Activated T-helper 2 cell treated with anti-CD3 and anti-CD28 coated beads, Interferon-gamma antibody, Interleukin-2, Interleukin-4, amounts not matched to agents 10 μg/mL and 5 μg/mL and 100 μg/mL, durations not matched to agents 14 hours and 24 hours and 36 hours (primary cell): ENCODE data around the gene CABCOCO1. TPM values are rescaled to one million over a fixed set of nuclear protein-coding genes. Genes with fewer than 3 reads are reported as not detected.
"Not testable (repeated sequence)": the region's sequence is repeated elsewhere in the genome, so short reads cannot be mapped to it uniquely, and the experiment has no call there.

Source experiments
- DNase-seq: peaks from one replicate; pipeline ENCODE4 v3.0.0; 2021; ENCODE audit warnings: low spot score
- H3K27ac Mint-ChIP-seq: one replicate; pipeline ENCODE4 v1.8.0; 2021; ENCODE audit warnings: mixed read lengths
- H3K27me3 Mint-ChIP-seq: one replicate; pipeline ENCODE4 v1.8.0; 2021; ENCODE audit warnings: low read depth, mixed read lengths
- H3K36me3 Mint-ChIP-seq: one replicate; pipeline ENCODE4 v1.8.0; 2021; ENCODE audit warnings: low read depth, mixed read lengths
- H3K4me1 Mint-ChIP-seq: one replicate; pipeline ENCODE4 v1.8.0; 2021; ENCODE audit warnings: low read depth, mixed read lengths
- H3K4me3 Mint-ChIP-seq: one replicate; pipeline ENCODE4 v1.8.0; 2021; ENCODE audit warnings: low read depth, mild to moderate bottlenecking, moderate library complexity, mixed read lengths
- H3K9me3 Mint-ChIP-seq: one replicate; pipeline ENCODE4 v1.8.0; 2021; ENCODE audit warnings: mixed read lengths
- intact Hi-C: fragments of 100-400 bp; cut with micrococcal nuclease; formaldehyde crosslinking; loops from one replicate; pipeline ENCODE4 v1.15.1; 2023
- total RNA-seq: library from RNA; stranded (reverse); gene quantifications from 2 replicates; pipeline ENCODE4 v1.2.3, GENCODE V29; 2022

Gene CABCOCO1
- total RNA-seq, 1 donor from 2014 or later, result not detected

DNA sequence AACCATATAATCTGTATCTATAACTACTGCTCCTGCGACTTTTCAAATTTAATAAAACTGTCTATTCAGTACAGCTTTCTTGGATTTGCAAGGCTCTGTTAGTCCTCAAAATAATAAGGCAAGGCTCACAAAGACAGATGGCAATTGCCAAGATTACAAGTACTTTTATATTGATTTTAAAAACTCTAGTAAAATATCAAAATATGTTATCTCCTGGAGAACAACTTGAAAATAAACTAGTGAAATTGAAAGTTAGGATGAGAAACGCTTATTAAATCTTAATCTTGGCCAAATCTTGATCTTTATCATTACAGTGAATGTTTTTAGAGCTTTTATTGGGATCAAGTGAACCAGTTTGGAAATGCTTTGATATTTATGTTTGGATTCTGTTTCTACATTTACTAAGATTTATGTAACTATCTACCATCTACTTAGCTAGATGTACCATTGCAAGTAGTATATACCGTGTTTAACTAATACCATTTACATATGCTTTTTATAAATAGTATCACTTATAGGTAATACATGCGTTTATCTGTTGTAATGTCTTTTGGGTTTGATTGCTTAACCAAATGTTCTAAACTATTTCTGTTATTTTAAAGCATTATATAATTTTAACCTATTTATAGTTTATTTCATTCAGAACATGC, 70.0 kb downstream of the CABCOCO1 start:
- H3K9me3 Mint-ChIP-seq, result peaks cover 3% of the 10 kb centered on the region
- peaks cover 67% of the 10 kb centered on the region for H3K27me3 Mint-ChIP-seq
- no peak overlapping the region for H3K4me3 Mint-ChIP-seq
- peaks cover 3% of the 10 kb centered on the region for H3K4me1 Mint-ChIP-seq
- H3K36me3 Mint-ChIP-seq, result no peaks in the 10 kb centered on the region
- no peak for DNase-seq
- H3K27ac Mint-ChIP-seq, result no peak overlapping the region
- intact Hi-C loops, result loop anchor here (2.0 kb wide), 1 partner anchor 916 kb away; no protein-coding TSS in a partner anchor

DNA sequence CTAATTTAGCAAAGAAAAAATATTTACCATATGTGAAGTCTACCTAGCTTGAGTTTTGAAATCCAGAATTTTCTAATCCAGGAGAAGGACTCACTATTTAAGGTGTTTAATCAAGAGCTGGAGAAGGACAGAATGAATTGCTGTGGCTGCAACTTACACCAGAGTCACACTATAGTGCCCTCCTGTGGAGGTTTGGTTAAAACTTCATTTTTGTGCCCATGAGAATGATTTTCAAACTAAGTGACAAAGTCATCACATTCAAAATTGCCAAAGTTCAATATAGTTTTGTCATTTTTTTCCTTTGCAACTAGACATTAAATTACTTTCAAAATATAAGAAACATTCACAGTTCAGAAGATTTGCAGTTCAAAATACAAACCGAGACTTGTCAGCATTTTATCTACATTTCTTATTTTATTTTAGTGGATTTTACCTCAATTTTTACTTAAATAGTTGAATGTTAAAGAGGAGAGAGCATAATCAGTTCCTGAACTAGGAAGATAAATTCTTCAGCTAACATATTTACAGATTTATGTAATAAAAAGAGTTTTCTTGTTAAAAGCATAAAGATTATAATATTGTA, 70.7 kb downstream of the CABCOCO1 start:
- peaks cover 3% of the 10 kb centered on the region for H3K4me1 Mint-ChIP-seq
- H3K27ac Mint-ChIP-seq, result no peak overlapping the region
- peaks cover 3% of the 10 kb centered on the region for H3K9me3 Mint-ChIP-seq
- no peak for DNase-seq
- H3K27me3 Mint-ChIP-seq, result peaks cover 67% of the 10 kb centered on the region
- no peaks in the 10 kb centered on the region for H3K36me3 Mint-ChIP-seq
- intact Hi-C loops, result loop anchor here (2.0 kb wide), 1 partner anchor 917 kb away; no protein-coding TSS in a partner anchor
- no peak overlapping the region for H3K4me3 Mint-ChIP-seq

DNA sequence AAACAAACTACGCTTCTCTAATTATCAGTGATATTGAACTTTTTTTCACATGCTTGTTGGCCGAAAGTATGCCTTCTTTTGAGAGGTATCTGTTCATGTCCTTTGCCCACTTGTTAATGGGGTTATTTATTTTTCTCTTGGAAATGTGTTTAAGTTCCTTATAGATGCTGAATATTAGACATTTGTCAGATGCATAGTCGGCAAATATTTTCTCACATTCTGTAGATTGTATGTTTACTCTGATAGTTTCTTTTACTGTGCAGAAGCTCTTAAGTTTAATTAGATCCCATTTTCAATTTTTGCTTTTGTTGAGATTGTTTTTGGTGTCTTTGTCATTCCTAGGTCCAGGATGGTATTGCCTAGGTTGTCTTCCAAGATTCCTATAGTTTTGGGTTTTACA, 73.2 kb downstream of the CABCOCO1 start:
- DNase-seq, result no peak
- no peak overlapping the region for H3K27ac Mint-ChIP-seq
- peaks cover 3% of the 10 kb centered on the region for H3K9me3 Mint-ChIP-seq
- H3K4me3 Mint-ChIP-seq, result no peak overlapping the region
- H3K4me1 Mint-ChIP-seq, result peaks cover 3% of the 10 kb centered on the region
- peaks cover 59% of the 10 kb centered on the region for H3K27me3 Mint-ChIP-seq
- intact Hi-C loops, result no loop called here
- H3K36me3 Mint-ChIP-seq, result no peaks in the 10 kb centered on the region

DNA sequence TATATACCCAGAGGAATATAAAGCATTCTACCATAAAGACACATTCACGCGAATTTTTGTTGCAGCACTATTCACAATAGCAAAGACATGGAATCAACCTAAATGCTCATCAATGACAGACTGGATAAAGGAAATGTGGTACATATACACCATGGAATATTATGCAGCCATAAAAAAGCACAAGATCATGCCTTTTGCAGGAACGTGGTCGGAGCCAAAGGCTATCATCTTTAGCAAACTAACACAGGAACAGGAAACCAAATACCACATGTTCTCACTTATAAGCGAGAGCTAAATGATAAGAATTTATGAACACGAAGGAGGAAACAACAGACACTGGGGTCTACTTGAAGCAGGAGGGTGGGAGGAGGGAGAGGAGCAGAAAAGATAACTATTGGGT, 74.7 kb downstream of the CABCOCO1 start:
- DNase-seq, H3K4me3 Mint-ChIP-seq, H3K4me1 Mint-ChIP-seq, H3K36me3 Mint-ChIP-seq, H3K9me3 Mint-ChIP-seq, H3K27ac Mint-ChIP-seq, intact Hi-C loops: not testable (repeated sequence)
- peaks cover 59% of the 10 kb centered on the region for H3K27me3 Mint-ChIP-seq

- no peak for DNase-seq
These were observed 80.1 kb downstream of the CABCOCO1 start for GRCh38 chr10:61742812-61743211.

GRCh38 chr10:61744469-61744868, 81.7 kb downstream of the CABCOCO1 start:
- Mint-ChIP-seq H3K36me3 (peaks cover 4% of the 10 kb centered on the region), H3K9me3 (peaks cover 11% of the 10 kb centered on the region), H3K4me3 (no peak overlapping the region), H3K4me1 (no peaks in the 10 kb centered on the region), H3K27me3 (peaks cover 17% of the 10 kb centered on the region), H3K27ac (no peak overlapping the region)
- intact Hi-C loops, result no loop called here
- no peak for DNase-seq

More at GRCh38 chr10:61742812-61743211, 80.1 kb downstream of the CABCOCO1 start:
- peaks cover 11% of the 10 kb centered on the region for H3K9me3 Mint-ChIP-seq
- peaks cover 4% of the 10 kb centered on the region for H3K36me3 Mint-ChIP-seq
- intact Hi-C loops, result no loop called here
- no peak overlapping the region for H3K27ac Mint-ChIP-seq
- no peak overlapping the region for H3K4me3 Mint-ChIP-seq
- peaks cover 19% of the 10 kb centered on the region for H3K27me3 Mint-ChIP-seq
- no peaks in the 10 kb centered on the region for H3K4me1 Mint-ChIP-seq

DNA sequence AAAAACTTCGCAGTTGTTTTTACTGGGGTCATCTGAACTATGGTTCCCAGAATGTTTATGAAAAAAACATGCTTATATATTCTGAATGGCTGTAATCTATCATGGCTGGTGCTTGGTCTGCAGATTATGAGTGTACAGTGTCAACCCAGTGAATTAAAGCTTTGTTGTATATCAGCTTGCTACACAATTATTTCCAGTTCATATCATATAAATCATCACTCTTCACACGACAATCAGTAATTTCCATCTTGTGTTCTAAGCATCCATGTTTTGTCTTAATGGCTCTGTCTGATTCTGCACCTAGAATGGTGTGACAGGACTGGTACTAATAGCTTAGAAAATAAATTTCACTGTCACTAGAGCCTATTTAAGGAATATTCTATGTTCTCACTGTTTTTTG, 83.6 kb downstream of the CABCOCO1 start:
- Mint-ChIP-seq H3K9me3 (peaks cover 11% of the 10 kb centered on the region), H3K36me3 (peaks cover 4% of the 10 kb centered on the region), H3K4me3 (no peak overlapping the region), H3K4me1 (peaks cover 9% of the 10 kb centered on the region), H3K27me3 (peaks cover 8% of the 10 kb centered on the region), H3K27ac (no peak overlapping the region)
- DNase-seq, result no peak
- intact Hi-C loops, result no loop called here

DNA sequence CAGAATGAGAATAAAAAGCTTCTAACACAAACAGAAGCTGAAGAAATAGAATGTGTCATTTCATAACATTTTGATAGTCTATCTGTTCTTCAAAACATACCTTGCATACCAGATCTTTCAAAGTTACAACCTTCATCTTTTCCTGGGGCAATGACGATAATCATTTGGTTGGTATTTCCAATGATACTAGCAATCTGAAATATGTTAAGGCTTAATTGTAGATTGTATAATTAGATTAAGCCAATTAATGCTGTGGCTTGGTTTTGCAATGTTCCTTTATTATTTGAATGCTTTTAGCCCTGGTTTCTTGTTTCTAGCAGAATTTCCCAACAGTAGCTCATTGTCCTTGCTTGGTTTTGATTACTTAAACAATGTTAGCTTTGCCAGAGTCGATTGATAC, 84.6 kb downstream of the CABCOCO1 start:
- Mint-ChIP-seq H3K4me1 (peaks cover 19% of the 10 kb centered on the region), H3K36me3 (peaks cover 4% of the 10 kb centered on the region), H3K4me3 (no peak overlapping the region), H3K9me3 (peaks cover 11% of the 10 kb centered on the region), H3K27me3 (peaks cover 2% of the 10 kb centered on the region), H3K27ac (no peak overlapping the region)
- DNase-seq, result no peak
- intact Hi-C loops, result no loop called here

GRCh38 chr10:61749291-61749690, 86.6 kb downstream of the CABCOCO1 start:
- intact Hi-C loops, result no loop called here
- Mint-ChIP-seq H3K9me3 (peaks cover 8% of the 10 kb centered on the region), H3K27me3 (no peaks in the 10 kb centered on the region), H3K4me3 (no peak overlapping the region), H3K36me3 (no peaks in the 10 kb centered on the region), H3K4me1 (peaks cover 34% of the 10 kb centered on the region), H3K27ac (no peak overlapping the region)
- DNase-seq, result no peak

DNA sequence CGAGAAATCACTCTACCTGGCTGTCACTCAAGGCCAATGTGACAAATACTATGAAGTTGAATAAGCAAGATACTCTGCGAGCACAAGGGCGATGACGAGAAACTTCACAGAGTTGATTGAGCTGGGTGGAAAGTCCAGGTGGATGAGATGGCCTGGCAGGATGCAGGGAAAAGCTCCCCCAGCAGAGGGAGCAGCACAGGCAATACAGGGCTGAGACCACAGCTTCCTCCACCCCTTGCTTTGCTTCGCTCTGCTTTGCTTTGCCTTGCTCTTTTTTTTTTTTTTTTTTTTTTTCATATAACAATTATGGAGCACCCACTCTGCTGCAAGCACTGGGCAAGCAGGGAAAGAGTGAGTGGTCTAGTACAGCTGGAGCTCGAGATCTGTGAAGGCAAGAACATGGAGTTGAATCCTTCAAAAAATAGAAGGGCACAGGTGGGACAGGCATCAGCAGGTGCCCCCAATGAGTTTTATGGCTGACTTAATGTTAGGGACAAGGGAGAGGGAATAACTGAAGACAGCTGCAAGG, 88.3 kb downstream of the CABCOCO1 start:
- Mint-ChIP-seq H3K27ac (peak overlapping the region; percentile 71), H3K9me3 (peaks cover 4% of the 10 kb centered on the region), H3K27me3 (no peaks in the 10 kb centered on the region), H3K4me3 (peak overlapping the region; percentile 40), H3K36me3 (no peaks in the 10 kb centered on the region), H3K4me1 (peaks cover 40% of the 10 kb centered on the region)
- DNase-seq, result peak; percentile 63
- intact Hi-C loops, result loop anchor here (1.0 to 10.0 kb wide), 6 partner anchors 62 to 494 kb away; no protein-coding TSS in a partner anchor

GRCh38 chr10:61751599-61751998, 88.9 kb downstream of the CABCOCO1 start:
- Mint-ChIP-seq H3K9me3 (peaks cover 4% of the 10 kb centered on the region), H3K27me3 (no peaks in the 10 kb centered on the region), H3K4me3 (no peak overlapping the region), H3K4me1 (peaks cover 40% of the 10 kb centered on the region), H3K36me3 (no peaks in the 10 kb centered on the region), H3K27ac (peak overlapping the region; percentile 81)
- DNase-seq, result no peak
- intact Hi-C loops, result loop anchor here (1.0 to 10.0 kb wide), 6 partner anchors 61 to 493 kb away; no protein-coding TSS in a partner anchor

GRCh38 chr10:61752111-61753011, 89.6 kb downstream of the CABCOCO1 start:
- Mint-ChIP-seq H3K36me3 (peaks cover under 1% of the 10 kb centered on the region), H3K4me1 (peaks cover 42% of the 10 kb centered on the region), H3K4me3 (peak overlapping the region; percentile 18), H3K27ac (peak overlapping the region; percentile 81), H3K9me3 (peaks cover 4% of the 10 kb centered on the region), H3K27me3 (no peaks in the 10 kb centered on the region)
- no peak for DNase-seq
- intact Hi-C loops, result loop anchor here (2.0 to 10.0 kb wide), 5 partner anchors 32 to 492 kb away; no protein-coding TSS in a partner anchor
